Panc1 (cell line): ENCODE results near the gene FBN1. TPM values are rescaled to one million over a fixed set of nuclear protein-coding genes. Genes with fewer than 3 reads are reported as not detected.

Experiments used
- ATAC-seq: fragments of 200-7000 bp; cut with Tn5 transposase; 2 replicates; pipeline ENCODE4 v1.9.1; 2020; ENCODE audit warnings: mild to moderate bottlenecking, moderate library complexity
- BruUV-seq: library from RNA; stranded (reverse); fragments of 400-500 nt; replicated peaks from 2 replicates; lab custom pipeline; 2021; lab: Mats Ljungman, UMichigan
- CTCF ChIA-PET: fragments of 300-600 bp; sonication (Branson Sonifier 250); formaldehyde crosslinking; loops from one replicate; lab custom pipeline; 2022; ENCODE audit warnings: antibody characterized with exemption; lab: Charles Lee
- POLR2A ChIA-PET: fragments of 300-600 bp; sonication (Branson Sonifier 250); formaldehyde crosslinking; loops from one replicate; lab custom pipeline; 2022; ENCODE audit warnings: antibody characterized with exemption; lab: Charles Lee
- DNase-seq: peaks from one replicate; pipeline ENCODE4 v3.0.0-alpha.2; 2010; ENCODE audit warnings: low read depth, low spot score
- H3K27ac ChIP-seq: 2 replicates; pipeline ENCODE4 v1.5.1; 2011; ENCODE audit warnings: mild to moderate bottlenecking, low read length, inconsistent platforms
- H3K27me3 ChIP-seq: fragments of 200-500 bp; sonication (Bioruptor generic); 2 replicates; pipeline ENCODE4 v1.6.0; 2014; ENCODE audit warnings: low read length, inconsistent platforms; ENCODE audit not compliant: control insufficient read depth, insufficient read depth
- H3K36me3 ChIP-seq: fragments of 200-500 bp; sonication (Bioruptor generic); 2 replicates; pipeline ENCODE4 v1.5.1; 2014; ENCODE audit warnings: inconsistent platforms, mild to moderate bottlenecking, low read length, moderate library complexity; ENCODE audit not compliant: control insufficient read depth, insufficient read depth
- H3K4me1 ChIP-seq: 2 replicates; pipeline ENCODE4 v1.5.1; 2011; ENCODE audit warnings: inconsistent platforms, mild to moderate bottlenecking, low read length, moderate library complexity; ENCODE audit not compliant: control insufficient read depth, insufficient read depth
- H3K4me3 ChIP-seq, 2 experiments: 2 replicates each; pipeline ENCODE4 v1.5.1; 2011 to 2012; ENCODE audit warnings: low read depth in 2 of 2, low read length in 2 of 2, mild to moderate bottlenecking in 2 of 2, inconsistent platforms in 1 of 2, moderate library complexity in 1 of 2
- H3K9me3 ChIP-seq: fragments of 200-500 bp; sonication (Bioruptor generic); 2 replicates; pipeline ENCODE4 v1.5.1; 2014; ENCODE audit warnings: low read depth, mild to moderate bottlenecking, inconsistent platforms, low read length, moderate library complexity; ENCODE audit not compliant: control insufficient read depth, insufficient read depth
- POLR2AphosphoS5 ChIP-seq: IDR thresholded peaks from 2 replicates; pipeline ENCODE4 v1.6.1; 2012; ENCODE audit warnings: mild to moderate bottlenecking, low read depth, low read length, moderate library complexity
- SIN3A ChIP-seq: IDR thresholded peaks from 2 replicates; pipeline ENCODE4 v1.6.1; 2012; ENCODE audit warnings: low read depth, mild to moderate bottlenecking, low read length, moderate library complexity, borderline replicate concordance; ENCODE audit not compliant: insufficient read depth
- TCF7L2 ChIP-seq: IDR thresholded peaks from 2 replicates; pipeline ENCODE4 v1.6.1; 2011; ENCODE audit warnings: mild to moderate bottlenecking, low read depth, low read length, inconsistent platforms
- in situ Hi-C: cut with HindIII; loops from 2 replicates; pipeline ENCODE4 v1.10.0; 2016; ENCODE audit warnings: low sequenced_read_pairs, low pct_unique_long_range_greater_than_20kb
- intact Hi-C: fragments of 100-400 bp; cut with micrococcal nuclease; formaldehyde crosslinking; loops from one replicate; pipeline ENCODE4 v1.10.0; 2022; ENCODE audit not compliant: unreplicated experiment
- total RNA-seq: library from RNA; stranded (reverse); gene quantifications from one replicate; pipeline ENCODE4 v1.2.1, GENCODE V29; 2021; ENCODE audit not compliant: unreplicated experiment
- TF ChIP-seq, protein P1 (sequence below), 2 experiments: IDR thresholded peaks; 2 replicates each; pipeline ENCODE4 v1.6.1; 2011 to 2012; ENCODE audit warnings: low read depth in 2 of 2, control low read depth in 1 of 2, low read length in 1 of 2, mild to moderate bottlenecking in 1 of 2, moderate library complexity in 1 of 2; ENCODE audit not compliant: insufficient read depth in 1 of 2
- TF ChIP-seq, protein P2 (sequence below): fragments of 450-650 bp; IDR thresholded peaks from 2 replicates; pipeline ENCODE4 v1.5.1; 2017; ENCODE audit warnings: mild to moderate bottlenecking

Gene FBN1
- total RNA-seq, 1 experiment from 2014 or later, result 0.46 TPM

DNA sequence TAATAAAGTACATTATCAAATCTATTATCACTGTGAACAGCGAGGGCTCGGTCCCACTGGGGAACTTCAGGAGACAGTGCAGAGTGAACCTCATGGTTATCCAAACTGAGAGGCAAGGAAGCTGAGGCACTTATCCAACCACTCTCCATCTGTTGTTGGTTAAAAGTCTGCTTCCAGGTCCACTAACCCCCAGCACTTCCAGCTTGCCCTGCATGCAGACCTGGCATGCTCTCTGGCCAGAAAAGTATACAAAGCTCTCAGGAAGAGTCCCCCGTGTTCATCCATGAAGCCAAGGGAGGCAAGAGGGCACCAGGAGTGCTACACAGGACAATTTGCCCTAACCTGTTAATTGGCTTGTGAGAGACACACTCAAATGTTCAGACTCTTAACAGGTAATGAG lies 36.0 kb downstream of the FBN1 start:
- no TSS peak for BruUV-seq
- ATAC-seq (no peak), DNase-seq (no peak)
- Histone ChIP-seq H3K36me3 (no peaks in the 10 kb centered on the region), H3K27ac (no peak overlapping the region), H3K9me3 (no peaks in the 10 kb centered on the region), H3K4me1 (no peaks in the 10 kb centered on the region), H3K27me3 (no peaks in the 10 kb centered on the region), H3K4me3 (no peak overlapping the region)
- intact Hi-C loops, result no loop called here
- ChIA-PET POLR2A (no interaction called here), CTCF (no interaction called here)
- TF ChIP-seq TCF7L2 (no peak), POLR2AphosphoS5 (no peak), SIN3A (no peak)
- TF ChIP-seq, protein P1, sequence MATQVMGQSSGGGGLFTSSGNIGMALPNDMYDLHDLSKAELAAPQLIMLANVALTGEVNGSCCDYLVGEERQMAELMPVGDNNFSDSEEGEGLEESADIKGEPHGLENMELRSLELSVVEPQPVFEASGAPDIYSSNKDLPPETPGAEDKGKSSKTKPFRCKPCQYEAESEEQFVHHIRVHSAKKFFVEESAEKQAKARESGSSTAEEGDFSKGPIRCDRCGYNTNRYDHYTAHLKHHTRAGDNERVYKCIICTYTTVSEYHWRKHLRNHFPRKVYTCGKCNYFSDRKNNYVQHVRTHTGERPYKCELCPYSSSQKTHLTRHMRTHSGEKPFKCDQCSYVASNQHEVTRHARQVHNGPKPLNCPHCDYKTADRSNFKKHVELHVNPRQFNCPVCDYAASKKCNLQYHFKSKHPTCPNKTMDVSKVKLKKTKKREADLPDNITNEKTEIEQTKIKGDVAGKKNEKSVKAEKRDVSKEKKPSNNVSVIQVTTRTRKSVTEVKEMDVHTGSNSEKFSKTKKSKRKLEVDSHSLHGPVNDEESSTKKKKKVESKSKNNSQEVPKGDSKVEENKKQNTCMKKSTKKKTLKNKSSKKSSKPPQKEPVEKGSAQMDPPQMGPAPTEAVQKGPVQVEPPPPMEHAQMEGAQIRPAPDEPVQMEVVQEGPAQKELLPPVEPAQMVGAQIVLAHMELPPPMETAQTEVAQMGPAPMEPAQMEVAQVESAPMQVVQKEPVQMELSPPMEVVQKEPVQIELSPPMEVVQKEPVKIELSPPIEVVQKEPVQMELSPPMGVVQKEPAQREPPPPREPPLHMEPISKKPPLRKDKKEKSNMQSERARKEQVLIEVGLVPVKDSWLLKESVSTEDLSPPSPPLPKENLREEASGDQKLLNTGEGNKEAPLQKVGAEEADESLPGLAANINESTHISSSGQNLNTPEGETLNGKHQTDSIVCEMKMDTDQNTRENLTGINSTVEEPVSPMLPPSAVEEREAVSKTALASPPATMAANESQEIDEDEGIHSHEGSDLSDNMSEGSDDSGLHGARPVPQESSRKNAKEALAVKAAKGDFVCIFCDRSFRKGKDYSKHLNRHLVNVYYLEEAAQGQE (IDR thresholded peaks at IDR 0.05; ENCODE audit: insufficient read depth in 1 of 2, low read depth in 2 of 2, low read length in 1 of 2), result no peak
- TF ChIP-seq, protein P2, sequence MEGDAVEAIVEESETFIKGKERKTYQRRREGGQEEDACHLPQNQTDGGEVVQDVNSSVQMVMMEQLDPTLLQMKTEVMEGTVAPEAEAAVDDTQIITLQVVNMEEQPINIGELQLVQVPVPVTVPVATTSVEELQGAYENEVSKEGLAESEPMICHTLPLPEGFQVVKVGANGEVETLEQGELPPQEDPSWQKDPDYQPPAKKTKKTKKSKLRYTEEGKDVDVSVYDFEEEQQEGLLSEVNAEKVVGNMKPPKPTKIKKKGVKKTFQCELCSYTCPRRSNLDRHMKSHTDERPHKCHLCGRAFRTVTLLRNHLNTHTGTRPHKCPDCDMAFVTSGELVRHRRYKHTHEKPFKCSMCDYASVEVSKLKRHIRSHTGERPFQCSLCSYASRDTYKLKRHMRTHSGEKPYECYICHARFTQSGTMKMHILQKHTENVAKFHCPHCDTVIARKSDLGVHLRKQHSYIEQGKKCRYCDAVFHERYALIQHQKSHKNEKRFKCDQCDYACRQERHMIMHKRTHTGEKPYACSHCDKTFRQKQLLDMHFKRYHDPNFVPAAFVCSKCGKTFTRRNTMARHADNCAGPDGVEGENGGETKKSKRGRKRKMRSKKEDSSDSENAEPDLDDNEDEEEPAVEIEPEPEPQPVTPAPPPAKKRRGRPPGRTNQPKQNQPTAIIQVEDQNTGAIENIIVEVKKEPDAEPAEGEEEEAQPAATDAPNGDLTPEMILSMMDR, result no peak
- in situ Hi-C loops, result no loop called here

DNA sequence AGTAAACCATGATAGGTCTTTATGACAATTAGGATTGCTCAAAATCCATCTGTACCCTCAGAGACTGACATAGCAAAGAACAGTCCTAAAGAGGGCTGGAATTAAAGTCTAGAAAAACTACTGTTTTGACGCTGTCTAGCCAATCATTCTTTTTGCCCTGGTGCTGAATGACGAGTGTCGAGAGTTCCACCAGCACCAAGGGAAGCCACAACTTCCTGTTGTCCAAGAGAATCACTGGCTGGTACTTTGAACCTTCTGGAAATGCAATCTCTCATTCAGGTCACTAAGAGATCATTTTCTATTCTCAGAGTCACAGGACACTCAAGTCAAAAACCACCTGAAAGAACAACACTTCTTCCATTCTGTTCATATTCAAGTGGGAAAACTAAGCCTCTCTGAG lies 37.7 kb downstream of the FBN1 start:
- Histone ChIP-seq H3K9me3 (no peaks in the 10 kb centered on the region), H3K4me1 (no peaks in the 10 kb centered on the region), H3K27me3 (no peaks in the 10 kb centered on the region), H3K4me3 (no peak overlapping the region), H3K27ac (no peak overlapping the region), H3K36me3 (no peaks in the 10 kb centered on the region)
- TF ChIP-seq SIN3A (no peak), TCF7L2 (no peak), POLR2AphosphoS5 (no peak)
- TF ChIP-seq, protein P2, result no peak
- TF ChIP-seq, protein P1 (IDR thresholded peaks at IDR 0.05; ENCODE audit: insufficient read depth in 1 of 2, low read depth in 2 of 2, low read length in 1 of 2), result no peak
- no peak for ATAC-seq
- intact Hi-C loops, result no loop called here
- in situ Hi-C loops, result no loop called here
- no peak for DNase-seq
- no TSS peak for BruUV-seq
- ChIA-PET POLR2A (no interaction called here), CTCF (no interaction called here)
